ENCODE results near the gene OR4C16.

- TF ChIP-seq, protein P1, sequence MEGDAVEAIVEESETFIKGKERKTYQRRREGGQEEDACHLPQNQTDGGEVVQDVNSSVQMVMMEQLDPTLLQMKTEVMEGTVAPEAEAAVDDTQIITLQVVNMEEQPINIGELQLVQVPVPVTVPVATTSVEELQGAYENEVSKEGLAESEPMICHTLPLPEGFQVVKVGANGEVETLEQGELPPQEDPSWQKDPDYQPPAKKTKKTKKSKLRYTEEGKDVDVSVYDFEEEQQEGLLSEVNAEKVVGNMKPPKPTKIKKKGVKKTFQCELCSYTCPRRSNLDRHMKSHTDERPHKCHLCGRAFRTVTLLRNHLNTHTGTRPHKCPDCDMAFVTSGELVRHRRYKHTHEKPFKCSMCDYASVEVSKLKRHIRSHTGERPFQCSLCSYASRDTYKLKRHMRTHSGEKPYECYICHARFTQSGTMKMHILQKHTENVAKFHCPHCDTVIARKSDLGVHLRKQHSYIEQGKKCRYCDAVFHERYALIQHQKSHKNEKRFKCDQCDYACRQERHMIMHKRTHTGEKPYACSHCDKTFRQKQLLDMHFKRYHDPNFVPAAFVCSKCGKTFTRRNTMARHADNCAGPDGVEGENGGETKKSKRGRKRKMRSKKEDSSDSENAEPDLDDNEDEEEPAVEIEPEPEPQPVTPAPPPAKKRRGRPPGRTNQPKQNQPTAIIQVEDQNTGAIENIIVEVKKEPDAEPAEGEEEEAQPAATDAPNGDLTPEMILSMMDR (IDR thresholded peaks at IDR 0.05): no peak
- TF ChIP-seq EP300 (IDR thresholded peaks at IDR 0.05) (no peak), POLR2A (IDR thresholded peaks at IDR 0.05) (no peak), POLR2AphosphoS5 (IDR thresholded peaks at IDR 0.05) (no peak)
These were observed 17.8 kb upstream of the OR4C16 start, which contains the start of gene OR4C15 for GRCh38 chr11:55554169-55554568.

All from upper lobe of left lung (tissue), 4 donors.